Astrocyte (in vitro differentiated cells and primary cell): ENCODE data around the gene RAD51AP1.

Source experiments
- CTCF ChIP-seq: IDR thresholded peaks from 2 replicates; pipeline ENCODE4 v1.5.1; 2011; ENCODE audit warnings: low read depth, mild to moderate bottlenecking, inconsistent platforms, low read length, moderate library complexity; ENCODE audit not compliant: insufficient read depth
- EZH2 ChIP-seq: IDR thresholded peaks from 2 replicates; pipeline ENCODE4 v1.6.1; 2012; ENCODE audit warnings: mild to moderate bottlenecking, low read length, inconsistent platforms; ENCODE audit not compliant: insufficient read depth

- no peak for TF ChIP-seq CTCF
- TF ChIP-seq EZH2, result no peak
Observed at GRCh38 chr12:4506430-4506829, 32.3 kb upstream of the RAD51AP1 start.
